Measurements from ENCODE around the gene C6orf132.

The C6orf132 gene

DNA sequence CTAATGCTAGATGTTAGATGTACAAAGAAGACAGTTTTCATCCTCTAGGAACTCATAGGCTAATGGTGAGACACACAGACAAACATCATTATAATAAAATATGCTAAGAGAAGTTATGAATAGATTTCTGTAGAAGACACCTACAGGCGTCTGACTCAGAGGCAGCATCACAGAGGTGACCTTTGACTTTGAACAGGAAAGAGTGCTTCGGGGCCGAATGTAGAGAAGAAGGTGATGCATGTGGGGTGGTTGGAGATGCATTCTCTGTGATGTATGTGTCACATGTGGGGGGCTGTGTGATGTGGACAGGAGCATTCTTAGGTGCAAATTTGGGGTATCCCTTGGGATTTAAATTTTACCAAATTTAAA lies 37.5 kb upstream of the C6orf132 start (continued):
- TF ChIP-seq ZFP41 (tag by site-specific recombination; IDR thresholded peaks at IDR 0.05; ENCODE audit: borderline replicate concordance) (no peak), ZBTB8A (tag by site-specific recombination; IDR thresholded peaks at IDR 0.05) (no peak), BCL11B (tag by site-specific recombination; IDR thresholded peaks at IDR 0.05; ENCODE audit: low read depth) (no peak), ZNF585B (tag by site-specific recombination; IDR thresholded peaks at IDR 0.05) (no peak), ZNF211 (tag by site-specific recombination; IDR thresholded peaks at IDR 0.05; ENCODE audit: low read depth) (no peak)

- CTCF ChIA-PET: interaction anchor here (0.6 to 0.9 kb wide), 2 partner anchors 35 to 316 kb away, joined by 3 to 5 read pairs; no protein-coding TSS in a partner anchor
- Histone ChIP-seq H3K36me3 (ENCODE audit: control insufficient read depth in 2 of 2, insufficient read depth in 1 of 2, low read length in 2 of 2) (no peaks in the 10 kb centered on the region), H3K4me3 (ENCODE audit: low read depth, low read length) (no peak overlapping the region), H3K4me1 (ENCODE audit: control insufficient read depth, insufficient read depth, low read length) (no peaks in the 10 kb centered on the region), H3K27ac (ENCODE audit: extremely low read depth, low read depth, low read length) (no peak overlapping the region), H3K9me3 (ENCODE audit: control insufficient read depth, insufficient read depth, low read depth, low read length) (no peaks in the 10 kb centered on the region)
- POLR2A ChIA-PET: no interaction called here
- TF ChIP-seq ZNF211 (tag by site-specific recombination; IDR thresholded peaks at IDR 0.05; ENCODE audit: low read depth): no peak
- TF ChIP-seq CTCF (tag by site-specific recombination; IDR thresholded peaks at IDR 0.05): peak; percentile 74
Observed at GRCh38 chr6:42179261-42179944, 37.0 kb upstream of the C6orf132 start.

GRCh38 chr6:42177514-42178364 lies 35.3 kb upstream of the C6orf132 start:
- H3K4me3 ChIP-seq (ENCODE audit: low read depth, low read length): no peak overlapping the region
- TF ChIP-seq KLF8 (tag by site-specific recombination; IDR thresholded peaks at IDR 0.05) (no peak), ZNF140 (tag by site-specific recombination; IDR thresholded peaks at IDR 0.05) (no peak), ZNF664 (tag by site-specific recombination; IDR thresholded peaks at IDR 0.05) (no peak), ZNF561 (tag by site-specific recombination; IDR thresholded peaks at IDR 0.05; ENCODE audit: borderline replicate concordance) (no peak), IKZF3 (tag by site-specific recombination; IDR thresholded peaks at IDR 0.05) (no peak), REST (tag by site-specific recombination; IDR thresholded peaks at IDR 0.05) (no peak), ZNF610 (tag by site-specific recombination; IDR thresholded peaks at IDR 0.05; ENCODE audit: borderline replicate concordance) (no peak)
- H3K27ac ChIP-seq (ENCODE audit: extremely low read depth, low read depth, low read length): no peak overlapping the region
- ChIA-PET POLR2A (no interaction called here), CTCF (interaction anchor here (0.6 to 1.8 kb wide), 8 partner anchors 37 to 1828 kb away, joined by 3 to 8 read pairs (median 4); partner anchors contain the start of genes BYSL and MED20)
- H3K36me3 ChIP-seq (ENCODE audit: control insufficient read depth in 2 of 2, insufficient read depth in 1 of 2, low read length in 2 of 2): no peaks in the 10 kb centered on the region
- no peaks in the 10 kb centered on the region for H3K9me3 ChIP-seq (ENCODE audit: control insufficient read depth, insufficient read depth, low read depth, low read length)
- H3K4me1 ChIP-seq (ENCODE audit: control insufficient read depth, insufficient read depth, low read length): no peaks in the 10 kb centered on the region
